PC-9 (cell line): ENCODE measurements around the gene OR5I1. TPM values are rescaled to one million over a fixed set of nuclear protein-coding genes. Genes with fewer than 3 reads are reported as not detected.

Source experiments
- BruUV-seq: library from RNA; stranded (reverse); fragments of 400-500 nt; replicated peaks from 2 replicates; lab custom pipeline; 2021; lab: Mats Ljungman, UMichigan
- CTCF ChIA-PET: fragments of 300-600 bp; sonication (Branson Sonifier 250); formaldehyde crosslinking; loops from one replicate; lab custom pipeline; 2022; ENCODE audit warnings: antibody characterized with exemption; lab: Charles Lee
- POLR2A ChIA-PET: fragments of 300-600 bp; sonication (Branson Sonifier 250); formaldehyde crosslinking; loops from one replicate; lab custom pipeline; 2022; ENCODE audit warnings: antibody characterized with exemption; ENCODE audit not compliant: unreplicated experiment; lab: Charles Lee
- DNase-seq, 2 experiments: peaks; one replicate each; pipeline versions ENCODE4 v3.0.0 to v3.0.0-alpha.2; 2015 to 2022; ENCODE audit warnings: mixed read lengths in 1 of 2
- H2AFZ ChIP-seq: fragments of 200-600 bp; sonication (generic); 2 replicates; pipeline ENCODE4 v1.8.1; 2017; ENCODE audit warnings: antibody characterized with exemption
- H3F3A ChIP-seq: fragments of 200-600 bp; sonication (generic); 2 replicates; pipeline ENCODE4 v1.8.1; 2017; ENCODE audit warnings: antibody characterized with exemption, mild to moderate bottlenecking, low read depth; ENCODE audit not compliant: insufficient read depth
- H3K27ac ChIP-seq: fragments of 200-600 bp; sonication (generic); 2 replicates; pipeline ENCODE4 v1.6.1; 2016; ENCODE audit warnings: mixed run types
- H3K27me3 ChIP-seq: fragments of 200-600 bp; sonication (generic); 2 replicates; pipeline ENCODE4 v1.6.1; 2016; ENCODE audit warnings: low read depth, mixed run types; ENCODE audit not compliant: insufficient read depth
- H3K36me3 ChIP-seq: fragments of 200-600 bp; sonication (generic); 2 replicates; pipeline ENCODE4 v1.6.1; 2016; ENCODE audit warnings: low read depth, mixed run types
- H3K4me1 ChIP-seq: fragments of 200-600 bp; sonication (generic); replicated peaks from 2 replicates; pipeline ENCODE4 v1.6.1; 2016; ENCODE audit warnings: mixed run types; ENCODE audit not compliant: insufficient read depth
- H3K4me2 ChIP-seq: fragments of 200-600 bp; sonication (generic); 2 replicates; pipeline ENCODE4 v1.6.1; 2017; ENCODE audit warnings: mixed run types
- H3K4me3 ChIP-seq: fragments of 200-600 bp; sonication (generic); 2 replicates; pipeline ENCODE4 v1.6.1; 2016; ENCODE audit warnings: mixed run types
- H3K79me2 ChIP-seq: fragments of 200-600 bp; sonication (generic); 2 replicates; pipeline ENCODE4 v1.6.1; 2017; ENCODE audit warnings: low read depth, mixed run types
- H3K9me2 ChIP-seq: fragments of 200-600 bp; sonication (generic); 2 replicates; pipeline ENCODE4 v1.8.1; 2017; ENCODE audit warnings: mild to moderate bottlenecking; ENCODE audit not compliant: insufficient read depth
- H3K9me3 ChIP-seq: fragments of 200-600 bp; sonication (generic); 2 replicates; pipeline ENCODE4 v1.8.1; 2016; ENCODE audit warnings: low read depth; ENCODE audit not compliant: insufficient read depth
- H4K20me1 ChIP-seq: fragments of 200-600 bp; sonication (generic); 2 replicates; pipeline ENCODE4 v1.8.1; 2017; ENCODE audit not compliant: insufficient read depth
- CTCF ChIP-seq: fragments of 200-600 bp; sonication (generic); conservative IDR thresholded peaks from 2 replicates; pipeline ENCODE4 v1.6.1; 2017; ENCODE audit warnings: mixed run types, antibody characterized with exemption, mild to moderate bottlenecking, moderate library complexity
- EZH2 ChIP-seq: fragments of 200-600 bp; sonication (generic); IDR thresholded peaks from 2 replicates; pipeline ENCODE4 v1.8.0; 2017; ENCODE audit warnings: antibody characterized with exemption, low read depth
- intact Hi-C: fragments of 100-400 bp; cut with micrococcal nuclease; formaldehyde crosslinking; loops from one replicate; pipeline ENCODE4 v1.10.0; 2022; ENCODE audit not compliant: unreplicated experiment
- total RNA-seq: library from RNA; stranded (reverse); gene quantifications from 2 replicates; pipeline ENCODE4 v1.2.3, GENCODE V29; 2021

The OR5I1 gene
- total RNA-seq, 1 experiment from 2014 or later = not detected

GRCh38 chr11:55949330-55949729 lies 13.1 kb upstream of the OR5I1 start:
- CTCF ChIA-PET = no interaction called here
- H3K4me2 ChIP-seq = no peak overlapping the region

GRCh38 chr11:55942785-55943392 lies 6.7 kb upstream of the OR5I1 start:
- H3K27me3 ChIP-seq = no peaks in the 10 kb centered on the region
- H4K20me1 ChIP-seq = no peaks in the 10 kb centered on the region
- H3K9me2 ChIP-seq = no peaks in the 10 kb centered on the region
- intact Hi-C loops = loop anchor here (2.0 kb wide), 2 partner anchors 840 to 1306 kb away; no protein-coding TSS in a partner anchor
- ChIA-PET POLR2A (no interaction called here), CTCF (no interaction called here)
- no peak overlapping the region for H3K27ac ChIP-seq
- no peaks in the 10 kb centered on the region for H3F3A ChIP-seq
- no peak overlapping the region for H3K4me2 ChIP-seq
- no peaks in the 10 kb centered on the region for H3K4me1 ChIP-seq
- no TSS peak for BruUV-seq
- no peaks in the 10 kb centered on the region for H3K79me2 ChIP-seq
- DNase-seq = peak in 1 of 2 experiments; percentile 49
- no peak overlapping the region for H2AFZ ChIP-seq
- no peak overlapping the region for H3K4me3 ChIP-seq
- no peaks in the 10 kb centered on the region for H3K9me3 ChIP-seq
- TF ChIP-seq CTCF (peak; percentile 80), EZH2 (no peak)
- no peaks in the 10 kb centered on the region for H3K36me3 ChIP-seq

More at GRCh38 chr11:55949330-55949729, 13.1 kb upstream of the OR5I1 start:
- no peak overlapping the region for H3K4me3 ChIP-seq
- intact Hi-C loops = no loop called here
- no peaks in the 10 kb centered on the region for H3K27me3 ChIP-seq
- H3K4me1 ChIP-seq = no peaks in the 10 kb centered on the region
- no peaks in the 10 kb centered on the region for H3K9me2 ChIP-seq
- H3K27ac ChIP-seq = no peak overlapping the region
- TF ChIP-seq CTCF = no peak
- no peak for TF ChIP-seq EZH2
- DNase-seq = no peak
- POLR2A ChIA-PET = no interaction called here
- no TSS peak for BruUV-seq
- H2AFZ ChIP-seq = no peak overlapping the region
- H4K20me1 ChIP-seq = no peaks in the 10 kb centered on the region
- H3K36me3 ChIP-seq = no peaks in the 10 kb centered on the region
- H3K79me2 ChIP-seq = no peaks in the 10 kb centered on the region
- H3F3A ChIP-seq = no peaks in the 10 kb centered on the region
- H3K9me3 ChIP-seq = peaks cover 3% of the 10 kb centered on the region; the same call in 1 of the 2 replicates

GRCh38 chr11:55920537-55920936 lies 15.7 kb downstream of the OR5I1 start:
- no peaks in the 10 kb centered on the region for H3K36me3 ChIP-seq
- no peaks in the 10 kb centered on the region for H3K27me3 ChIP-seq
- H2AFZ ChIP-seq = no peak overlapping the region
- no peaks in the 10 kb centered on the region for H3F3A ChIP-seq
- BruUV-seq = no TSS peak
- no peak for DNase-seq
- H3K27ac ChIP-seq = no peak overlapping the region
- H3K9me2 ChIP-seq = 0 out of 2 replicates have a peak, but pooled peaks cover 3% of the 10 kb centered on the region
- ChIA-PET CTCF (no interaction called here), POLR2A (no interaction called here)
- no peak overlapping the region for H3K4me3 ChIP-seq
- H3K4me1 ChIP-seq = no peaks in the 10 kb centered on the region
- no peaks in the 10 kb centered on the region for H3K9me3 ChIP-seq
- H4K20me1 ChIP-seq = no peaks in the 10 kb centered on the region
- H3K4me2 ChIP-seq = no peak overlapping the region
- TF ChIP-seq EZH2 = no peak
- no peak for TF ChIP-seq CTCF
- H3K79me2 ChIP-seq = no peaks in the 10 kb centered on the region
- intact Hi-C loops = no loop called here
